Keratinocyte (primary cell): Measurements from ENCODE around the gene NKX3-2. TPM values are rescaled to one million over a fixed set of nuclear protein-coding genes. Genes with fewer than 3 reads are reported as not detected.

Source experiments
- DNase-seq: peaks from one replicate; pipeline ENCODE4 v3.0.0-alpha.2; 2011; ENCODE audit warnings: low read depth, missing footprints, low spot score
- FAIRE-seq: peaks from 2 replicates; lab custom pipeline; 2011; peaks lifted over from hg19 to GRCh38; lab: Jason Lieb, UNC
- H2AFZ ChIP-seq: 2 replicates; pipeline ENCODE4 v1.6.0; 2012; ENCODE audit warnings: low read length, control low read depth, inconsistent platforms; ENCODE audit not compliant: control insufficient read depth
- H3K27ac ChIP-seq: 2 replicates; pipeline ENCODE4 v1.5.1; 2011; ENCODE audit warnings: low read length; ENCODE audit not compliant: control insufficient read depth, insufficient read depth
- H3K27me3 ChIP-seq: 3 replicates; pipeline ENCODE4 v1.6.0; 2011; ENCODE audit warnings: low read length; ENCODE audit not compliant: control insufficient read depth, insufficient read depth; ENCODE audit errors: extremely low read depth
- H3K36me3 ChIP-seq, 2 experiments: 2 replicates in 1 of 2; 3 replicates in 1 of 2; pipeline ENCODE4 v1.5.1; 2011; ENCODE audit warnings: low read length in 2 of 2, mild to moderate bottlenecking in 1 of 2; ENCODE audit not compliant: control insufficient read depth in 2 of 2, insufficient read depth in 2 of 2; ENCODE audit errors: extremely low read depth in 1 of 2
- H3K4me1 ChIP-seq: 3 replicates; pipeline ENCODE4 v1.5.1; 2011; ENCODE audit warnings: low read length; ENCODE audit not compliant: control insufficient read depth, insufficient read depth; ENCODE audit errors: extremely low read depth
- H3K4me2 ChIP-seq: 3 replicates; pipeline ENCODE4 v1.6.0; 2011; ENCODE audit warnings: low read depth, low read length; ENCODE audit not compliant: control insufficient read depth, insufficient read depth; ENCODE audit errors: extremely low read depth
- H3K4me3 ChIP-seq, 3 experiments: fragments of 200-600 bp in 1 of 3; sonication (generic) in 1 of 3; 2 replicates in 2 of 3; 3 replicates in 1 of 3; pipeline ENCODE4 v1.5.1; 2011 to 2016; ENCODE audit warnings: low read length in 3 of 3, mild to moderate bottlenecking in 3 of 3, control low read depth in 2 of 3, inconsistent platforms in 1 of 3, low read depth in 1 of 3, mixed read lengths in 1 of 3, mixed run types in 1 of 3, moderate library complexity in 1 of 3; ENCODE audit not compliant: control insufficient read depth in 2 of 3, insufficient read depth in 2 of 3; ENCODE audit errors: extremely low read depth in 1 of 3
- H3K79me2 ChIP-seq: 2 replicates; pipeline ENCODE4 v1.6.0; 2012; ENCODE audit warnings: low read length; ENCODE audit not compliant: control insufficient read depth, insufficient read depth
- H3K9ac ChIP-seq: 3 replicates; pipeline ENCODE4 v1.6.0; 2011; ENCODE audit warnings: low read length; ENCODE audit not compliant: control insufficient read depth, insufficient read depth; ENCODE audit errors: extremely low read depth
- H3K9me1 ChIP-seq: 3 replicates; pipeline ENCODE4 v1.6.0; 2011; ENCODE audit warnings: low read length; ENCODE audit not compliant: control insufficient read depth, insufficient read depth; ENCODE audit errors: extremely low read depth
- H3K9me3 ChIP-seq: 2 replicates; pipeline ENCODE4 v1.5.1; 2012; ENCODE audit warnings: low read depth, low read length; ENCODE audit not compliant: control insufficient read depth
- H4K20me1 ChIP-seq: 3 replicates; pipeline ENCODE4 v1.6.0; 2011; ENCODE audit warnings: low read length; ENCODE audit not compliant: control insufficient read depth, insufficient read depth; ENCODE audit errors: extremely low read depth
- EZH2 ChIP-seq: IDR thresholded peaks from one replicate; pipeline ENCODE4 v1.6.1; 2012; ENCODE audit warnings: inconsistent platforms, mild to moderate bottlenecking, low read length, moderate library complexity
- dilution Hi-C: fragments of 300-500 bp; cut with MboI; formaldehyde crosslinking; loops from one replicate; pipeline ENCODE4 v1.7.0; 2020; ENCODE audit warnings: low sequenced_read_pairs; ENCODE audit not compliant: extremely low pct_ligation_motif_present
- polyA plus RNA-seq, 5 experiments: library from polyadenylated mRNA; depleted of rRNA in 3 of 5; stranded (reverse) in 3 of 5; stranded (forward) in 1 of 5; unstranded in 1 of 5; fragments of >200 nt; gene quantifications; 1 replicate in 1 of 5; 2 replicates in 3 of 5; 3 replicates in 1 of 5; pipeline versions ENCODE4 v1.2.1 to v1.2.3, GENCODE V29; 2011 to 2012; ENCODE audit warnings: missing spikeins in 2 of 5, low read depth in 1 of 5, low replicate concordance in 1 of 5
- TF ChIP-seq, protein P1 (sequence below), 3 experiments: IDR thresholded peaks in 1 of 3; conservative IDR thresholded peaks in 1 of 3; optimal IDR thresholded peaks in 1 of 3; 2 replicates in 2 of 3; 3 replicates in 1 of 3; pipeline versions ENCODE3 to v1.5.1; 2011; ENCODE audit warnings: low read length in 3 of 3, mild to moderate bottlenecking in 3 of 3, moderate library complexity in 2 of 3, control low read depth in 1 of 3, inconsistent platforms in 1 of 3; ENCODE audit not compliant: insufficient read depth in 2 of 3; ENCODE audit errors: extremely low read depth in 1 of 3

The NKX3-2 gene
- polyA plus RNA-seq, 1 donor (not counting 4 experiments of a cell fraction or from before 2014, with no cell fraction given), result 0.04 TPM

GRCh38 chr4:13584481-13584880 lies 40.2 kb upstream of the NKX3-2 start:
- Histone ChIP-seq H3K27ac (no peak overlapping the region), H3K9me3 (no peaks in the 10 kb centered on the region), H4K20me1 (no peaks in the 10 kb centered on the region), H3K9ac (no peak overlapping the region), H3K36me3 (peaks cover 19 to 24% of the 10 kb centered on the region in 2 experiments), H3K9me1 (no peaks in the 10 kb centered on the region), H3K4me3 (no peak overlapping the region), H3K27me3 (no peaks in the 10 kb centered on the region), H3K79me2 (no peaks in the 10 kb centered on the region), H2AFZ (no peak overlapping the region), H3K4me2 (no peak overlapping the region), H3K4me1 (no peaks in the 10 kb centered on the region)
- FAIRE-seq (no peak), DNase-seq (no peak)
- dilution Hi-C loops, result no loop called here
- no peak for TF ChIP-seq EZH2

GRCh38 chr4:13580036-13580435 lies 35.7 kb upstream of the NKX3-2 start:
- no peaks in the 10 kb centered on the region for H3K27me3 ChIP-seq
- H3K9ac ChIP-seq, result no peak overlapping the region
- H3K9me1 ChIP-seq, result no peaks in the 10 kb centered on the region
- H3K9me3 ChIP-seq, result no peaks in the 10 kb centered on the region
- no peak overlapping the region for H3K4me3 ChIP-seq
- TF ChIP-seq, protein P1, sequence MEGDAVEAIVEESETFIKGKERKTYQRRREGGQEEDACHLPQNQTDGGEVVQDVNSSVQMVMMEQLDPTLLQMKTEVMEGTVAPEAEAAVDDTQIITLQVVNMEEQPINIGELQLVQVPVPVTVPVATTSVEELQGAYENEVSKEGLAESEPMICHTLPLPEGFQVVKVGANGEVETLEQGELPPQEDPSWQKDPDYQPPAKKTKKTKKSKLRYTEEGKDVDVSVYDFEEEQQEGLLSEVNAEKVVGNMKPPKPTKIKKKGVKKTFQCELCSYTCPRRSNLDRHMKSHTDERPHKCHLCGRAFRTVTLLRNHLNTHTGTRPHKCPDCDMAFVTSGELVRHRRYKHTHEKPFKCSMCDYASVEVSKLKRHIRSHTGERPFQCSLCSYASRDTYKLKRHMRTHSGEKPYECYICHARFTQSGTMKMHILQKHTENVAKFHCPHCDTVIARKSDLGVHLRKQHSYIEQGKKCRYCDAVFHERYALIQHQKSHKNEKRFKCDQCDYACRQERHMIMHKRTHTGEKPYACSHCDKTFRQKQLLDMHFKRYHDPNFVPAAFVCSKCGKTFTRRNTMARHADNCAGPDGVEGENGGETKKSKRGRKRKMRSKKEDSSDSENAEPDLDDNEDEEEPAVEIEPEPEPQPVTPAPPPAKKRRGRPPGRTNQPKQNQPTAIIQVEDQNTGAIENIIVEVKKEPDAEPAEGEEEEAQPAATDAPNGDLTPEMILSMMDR (optimal IDR thresholded peaks at IDR 0.05 in 1 of 3, IDR thresholded peaks at IDR 0.05 in 1 of 3, conservative IDR thresholded peaks at IDR 0.05 in 1 of 3; ENCODE audit: extremely low read depth in 1 of 3, insufficient read depth in 2 of 3, low read length in 3 of 3), result no peak
- TF ChIP-seq EZH2, result no peak
- no peaks in the 10 kb centered on the region for H3K79me2 ChIP-seq
- peaks cover 18 to 23% of the 10 kb centered on the region in 2 experiments for H3K36me3 ChIP-seq
- no peak overlapping the region for H3K27ac ChIP-seq
- no peaks in the 10 kb centered on the region for H4K20me1 ChIP-seq
- H3K4me1 ChIP-seq, result no peaks in the 10 kb centered on the region
- H3K4me2 ChIP-seq, result no peak overlapping the region
- FAIRE-seq, result no peak
- no peak for DNase-seq
- dilution Hi-C loops, result no loop called here
- no peak overlapping the region for H2AFZ ChIP-seq

DNA sequence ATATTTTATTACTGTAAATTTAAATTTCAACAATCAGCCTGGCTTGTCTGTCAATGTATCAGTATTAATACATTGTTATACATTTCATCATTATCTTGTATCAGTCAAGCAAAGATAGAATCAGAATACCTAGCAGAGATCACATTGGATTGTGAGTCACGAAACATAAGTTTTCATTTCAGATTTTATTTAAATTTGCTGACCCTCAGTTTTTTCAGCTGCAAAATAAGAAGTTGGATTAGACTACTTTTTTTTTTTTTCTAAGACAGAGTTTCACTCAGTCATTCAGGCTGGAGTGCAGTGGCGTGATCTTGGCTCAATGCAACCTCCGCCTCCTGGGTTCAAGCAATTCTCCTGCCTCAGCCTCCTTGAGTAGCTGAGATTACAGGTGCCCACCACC lies 33.4 kb upstream of the NKX3-2 start:
- Histone ChIP-seq H3K79me2 (no peaks in the 10 kb centered on the region), H3K36me3 (peaks cover 17 to 23% of the 10 kb centered on the region in 2 experiments), H3K4me3 (no peak overlapping the region), H3K9me3 (no peaks in the 10 kb centered on the region), H2AFZ (no peak overlapping the region), H3K4me1 (no peaks in the 10 kb centered on the region), H3K4me2 (no peak overlapping the region), H4K20me1 (no peaks in the 10 kb centered on the region), H3K27ac (no peak overlapping the region), H3K27me3 (no peaks in the 10 kb centered on the region), H3K9ac (no peak overlapping the region), H3K9me1 (no peaks in the 10 kb centered on the region)
- DNase-seq (no peak), FAIRE-seq (no peak)
- no peak for TF ChIP-seq EZH2
- TF ChIP-seq, protein P1 (optimal IDR thresholded peaks at IDR 0.05 in 1 of 3, IDR thresholded peaks at IDR 0.05 in 1 of 3, conservative IDR thresholded peaks at IDR 0.05 in 1 of 3; ENCODE audit: extremely low read depth in 1 of 3, insufficient read depth in 2 of 3, low read length in 3 of 3), result no peak
- dilution Hi-C loops, result no loop called here
